GM19452 (cell line): ENCODE measurements around the gene SEMA6B.
"Not testable (repeated sequence)": the region's sequence is repeated elsewhere in the genome, so short reads cannot be mapped to it uniquely, and the experiment has no call there.

ENCODE experiments used
- ATAC-seq: cut with Tn5 transposase; IDR thresholded peaks from one replicate; pipeline ENCODE4 v1.9.1; 2021; ENCODE audit not compliant: unreplicated experiment

Gene SEMA6B

DNA sequence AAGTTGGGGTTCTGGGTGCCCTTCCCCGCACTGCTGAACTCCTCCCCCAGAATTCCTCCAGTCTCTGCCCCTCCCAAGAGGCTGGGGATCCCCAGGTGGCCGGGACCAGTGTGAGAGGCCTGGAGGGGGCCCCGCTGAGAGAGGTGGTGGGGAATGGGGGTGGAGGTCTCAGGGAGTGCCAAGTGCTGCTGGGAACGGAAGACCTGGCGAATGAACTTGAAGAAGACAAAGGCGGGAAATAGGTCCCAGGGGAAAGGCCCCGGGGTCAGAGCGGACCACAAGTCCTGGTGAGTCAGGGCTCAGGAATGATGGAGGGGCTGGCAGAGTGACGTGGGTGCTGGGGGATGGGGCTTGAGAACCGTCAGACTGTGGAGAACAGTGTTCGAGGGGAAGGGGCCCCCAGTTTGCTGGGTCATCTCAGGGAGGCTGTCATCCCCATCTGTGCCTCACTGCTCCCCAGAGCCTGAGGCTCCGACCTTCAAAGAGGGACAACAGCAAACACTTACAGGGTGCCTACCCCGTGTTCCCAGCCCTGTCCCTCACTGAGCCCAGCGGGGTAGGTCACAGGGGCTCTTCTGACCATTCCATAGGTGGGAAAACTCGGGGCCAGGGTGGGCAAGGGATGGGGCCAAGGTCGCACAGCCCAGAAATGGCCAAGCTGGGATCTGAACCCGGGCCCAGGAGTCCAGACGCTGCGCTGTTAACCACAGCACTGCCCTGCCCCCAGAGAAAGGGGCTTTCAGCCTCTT lies 16.0 kb upstream of the SEMA6B start:
- no peak for ATAC-seq

DNA sequence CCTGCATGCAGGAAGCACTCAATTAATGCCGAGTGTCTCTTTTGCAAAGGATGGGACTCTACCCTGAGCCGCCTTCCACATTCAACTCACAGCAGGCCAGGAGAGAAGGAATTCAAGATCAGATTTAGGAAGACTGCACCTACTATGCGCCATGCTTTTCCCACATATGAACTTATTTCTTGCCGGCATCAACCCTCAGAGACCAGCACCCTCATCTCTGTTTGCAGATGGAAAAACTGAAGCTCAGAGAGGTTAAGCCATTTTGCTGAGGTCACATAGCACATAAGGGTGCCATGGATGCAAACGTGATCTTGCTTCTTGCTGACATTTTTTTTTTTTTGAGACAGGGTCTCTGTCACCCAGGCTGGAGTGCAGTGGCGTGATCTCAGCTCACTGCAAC lies 14.2 kb upstream of the SEMA6B start:
- ATAC-seq, result no peak

DNA sequence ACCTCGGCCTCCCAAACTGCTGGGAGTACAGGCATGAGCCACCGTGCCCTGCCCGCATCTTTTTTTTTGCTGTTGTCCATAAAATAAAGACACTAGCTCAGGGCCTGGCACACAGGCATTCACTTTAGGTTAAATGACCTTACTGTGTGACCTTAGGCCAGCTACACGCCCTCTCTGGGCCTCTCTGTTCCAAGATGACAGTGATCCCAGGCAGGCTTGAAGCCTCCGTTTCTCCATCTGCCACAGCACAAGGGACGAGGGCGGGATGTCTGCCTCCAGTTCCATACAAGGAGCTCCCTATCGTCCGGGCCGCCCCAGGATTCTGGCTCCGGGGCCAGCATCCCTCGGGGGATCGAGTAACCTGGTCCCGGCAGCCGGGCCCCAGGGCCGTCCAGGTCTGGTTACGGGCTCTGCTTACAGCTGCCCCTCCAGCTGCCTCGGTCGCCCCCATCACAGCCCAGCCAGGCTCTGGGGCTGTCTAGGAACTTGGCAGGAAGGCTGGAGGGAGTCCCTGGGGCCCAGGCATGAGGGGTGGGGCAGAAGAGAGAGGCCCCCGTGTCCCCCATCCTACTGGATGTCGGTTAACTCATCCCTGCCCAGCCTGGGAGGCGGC lies 11.9 kb upstream of the SEMA6B start:
- ATAC-seq, result no peak

DNA sequence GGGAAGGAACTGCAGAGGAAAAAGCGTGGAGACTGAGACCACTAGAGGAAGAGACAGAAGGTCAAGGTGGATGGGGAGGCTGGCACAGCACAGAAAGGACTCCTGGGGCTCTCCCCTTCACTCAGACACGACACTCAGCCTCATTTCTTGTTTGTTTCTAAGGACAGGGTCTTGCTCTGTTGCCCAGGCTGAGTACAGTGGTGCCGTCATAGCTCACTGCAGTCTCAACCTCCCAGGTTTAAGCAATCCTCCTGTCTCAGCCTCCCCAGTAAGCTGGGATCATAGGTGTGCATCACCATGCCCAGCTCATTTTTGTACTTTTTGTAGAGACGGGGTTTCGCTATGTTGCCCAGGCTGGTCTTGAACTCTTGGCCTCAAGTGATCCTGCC lies 11.4 kb upstream of the SEMA6B start:
- ATAC-seq, result no peak

DNA sequence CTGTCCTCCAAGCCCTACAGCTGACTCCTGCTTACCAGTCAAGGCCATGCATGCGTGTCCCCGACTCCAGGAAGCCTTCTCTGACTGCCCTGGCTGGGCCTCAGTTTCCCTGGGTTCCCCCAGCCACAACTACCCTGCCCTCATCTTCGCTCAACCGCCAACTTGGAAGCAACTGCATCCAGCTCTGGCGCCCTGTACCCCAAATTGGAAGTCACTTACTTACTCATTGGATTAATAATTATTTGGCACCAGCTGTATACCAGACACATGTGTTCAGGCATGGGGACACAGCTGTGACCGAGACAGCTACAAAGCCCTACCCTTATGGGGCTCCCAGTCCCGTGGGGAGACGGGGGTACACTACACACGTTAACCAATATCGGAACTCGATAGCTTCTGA lies 10.9 kb upstream of the SEMA6B start:
- ATAC-seq, result no peak

DNA sequence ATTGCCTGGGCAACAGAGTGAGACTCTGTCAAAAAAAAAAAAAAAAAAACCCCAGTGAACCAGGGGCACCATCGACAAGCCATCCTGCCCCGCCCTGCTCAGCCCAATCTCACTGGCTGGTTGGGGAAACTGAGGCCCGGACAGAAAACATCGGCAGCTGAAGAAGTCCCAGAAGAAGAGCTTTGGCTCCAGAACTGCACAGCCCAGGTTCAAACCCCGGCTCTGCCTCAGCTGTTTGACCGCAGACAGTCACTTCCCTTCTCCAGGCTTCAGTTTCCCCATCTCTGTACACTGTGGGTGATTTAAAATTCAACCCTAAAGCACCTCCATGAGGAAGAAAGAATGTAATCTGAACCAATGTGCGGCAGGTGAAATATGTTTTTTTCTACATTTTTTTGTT lies 9.4 kb upstream of the SEMA6B start:
- no peak for ATAC-seq

DNA sequence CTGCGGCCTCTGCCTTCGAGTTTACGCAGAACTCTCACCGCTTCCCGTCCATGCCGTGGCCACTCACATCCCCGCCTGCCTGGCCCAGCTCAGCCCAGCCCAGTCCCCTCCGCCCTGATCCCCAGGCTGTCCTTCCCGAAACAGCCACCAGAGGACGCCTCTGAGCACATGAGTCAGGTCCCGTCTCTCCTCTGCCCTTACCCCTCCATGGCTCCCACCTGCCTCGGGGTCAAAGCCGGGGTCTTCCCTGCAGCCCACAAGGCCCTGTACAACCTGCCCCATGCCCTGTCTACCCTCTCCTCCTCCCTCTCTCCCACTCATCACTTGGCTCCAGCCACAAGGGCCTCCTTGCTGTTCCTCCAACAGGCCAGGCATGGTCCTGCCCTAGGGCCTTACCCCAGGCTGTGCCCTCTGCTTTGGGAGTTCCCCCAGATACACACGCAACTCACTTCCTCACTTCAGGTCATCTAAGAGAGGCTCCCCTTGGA lies 8.1 kb upstream of the SEMA6B start:
- no peak for ATAC-seq

DNA sequence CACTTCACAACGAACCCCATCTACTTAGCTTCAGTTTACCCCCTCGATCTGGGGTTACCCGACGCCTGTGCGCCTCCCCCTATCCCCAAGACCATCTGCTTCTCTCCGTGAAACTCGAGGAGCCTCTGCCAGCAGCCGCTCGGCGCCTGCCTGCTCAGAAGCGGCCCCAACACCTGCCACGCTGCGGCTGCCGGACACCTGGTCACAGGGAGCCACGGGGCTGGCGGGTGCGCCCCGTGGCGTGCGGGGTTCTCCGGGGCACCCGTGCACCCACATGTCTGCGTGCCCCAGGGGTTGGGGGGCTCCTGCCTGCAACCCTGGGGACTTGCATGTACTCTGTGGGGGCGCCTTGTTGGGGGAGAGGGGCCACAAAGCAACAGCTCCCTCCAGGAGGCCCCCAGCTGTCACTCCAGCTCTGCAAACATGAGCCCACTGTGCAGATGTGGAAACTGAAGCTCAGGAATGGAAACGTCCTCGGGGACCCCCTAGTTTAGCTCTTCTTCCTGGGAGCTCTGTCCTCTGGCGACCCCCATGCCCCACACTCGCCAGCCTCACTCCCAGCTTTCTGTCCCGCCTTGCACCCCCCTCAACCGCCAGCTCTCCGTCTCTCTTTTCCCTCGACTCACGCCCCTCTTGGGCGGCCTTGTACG lies 7.0 kb upstream of the SEMA6B start:
- ATAC-seq, result no peak

DNA sequence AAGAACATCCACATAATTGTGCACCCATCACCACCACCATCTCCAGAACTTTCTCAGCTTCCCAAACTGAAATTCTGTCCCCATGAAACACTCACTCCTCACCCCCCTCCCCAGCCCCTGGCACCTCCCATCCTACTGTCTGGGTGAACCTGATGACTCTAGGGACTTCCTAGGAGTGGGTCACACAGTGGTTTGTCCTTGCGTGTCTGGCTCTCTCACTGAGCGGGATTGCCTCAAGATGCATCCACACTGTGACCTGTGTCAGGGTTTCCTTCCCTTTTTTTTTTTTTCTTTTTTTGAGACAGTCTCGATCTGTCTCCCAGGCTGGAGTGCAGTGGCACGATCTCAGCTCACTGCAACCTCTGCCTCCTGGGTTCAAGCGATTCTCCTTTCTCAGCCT lies 4.1 kb upstream of the SEMA6B start:
- not testable (repeated sequence) for ATAC-seq

DNA sequence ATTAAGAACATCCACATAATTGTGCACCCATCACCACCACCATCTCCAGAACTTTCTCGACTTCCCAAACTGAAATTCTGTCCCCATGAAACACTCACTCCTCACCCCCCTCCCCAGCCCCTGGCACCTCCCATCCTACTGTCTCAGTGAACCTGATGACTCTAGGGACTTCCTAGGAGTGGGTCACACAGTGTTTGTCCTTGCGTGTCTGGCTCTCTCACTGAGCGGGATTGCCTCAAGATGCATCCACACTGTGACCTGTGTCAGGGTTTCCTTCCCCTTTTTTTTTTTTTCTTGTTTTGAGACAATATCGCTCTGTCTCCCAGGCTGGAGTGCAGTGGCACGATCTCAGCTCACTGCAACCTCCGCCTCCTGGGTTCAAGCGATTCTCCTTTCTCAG lies 2.6 kb upstream of the SEMA6B start:
- not testable (repeated sequence) for ATAC-seq

DNA sequence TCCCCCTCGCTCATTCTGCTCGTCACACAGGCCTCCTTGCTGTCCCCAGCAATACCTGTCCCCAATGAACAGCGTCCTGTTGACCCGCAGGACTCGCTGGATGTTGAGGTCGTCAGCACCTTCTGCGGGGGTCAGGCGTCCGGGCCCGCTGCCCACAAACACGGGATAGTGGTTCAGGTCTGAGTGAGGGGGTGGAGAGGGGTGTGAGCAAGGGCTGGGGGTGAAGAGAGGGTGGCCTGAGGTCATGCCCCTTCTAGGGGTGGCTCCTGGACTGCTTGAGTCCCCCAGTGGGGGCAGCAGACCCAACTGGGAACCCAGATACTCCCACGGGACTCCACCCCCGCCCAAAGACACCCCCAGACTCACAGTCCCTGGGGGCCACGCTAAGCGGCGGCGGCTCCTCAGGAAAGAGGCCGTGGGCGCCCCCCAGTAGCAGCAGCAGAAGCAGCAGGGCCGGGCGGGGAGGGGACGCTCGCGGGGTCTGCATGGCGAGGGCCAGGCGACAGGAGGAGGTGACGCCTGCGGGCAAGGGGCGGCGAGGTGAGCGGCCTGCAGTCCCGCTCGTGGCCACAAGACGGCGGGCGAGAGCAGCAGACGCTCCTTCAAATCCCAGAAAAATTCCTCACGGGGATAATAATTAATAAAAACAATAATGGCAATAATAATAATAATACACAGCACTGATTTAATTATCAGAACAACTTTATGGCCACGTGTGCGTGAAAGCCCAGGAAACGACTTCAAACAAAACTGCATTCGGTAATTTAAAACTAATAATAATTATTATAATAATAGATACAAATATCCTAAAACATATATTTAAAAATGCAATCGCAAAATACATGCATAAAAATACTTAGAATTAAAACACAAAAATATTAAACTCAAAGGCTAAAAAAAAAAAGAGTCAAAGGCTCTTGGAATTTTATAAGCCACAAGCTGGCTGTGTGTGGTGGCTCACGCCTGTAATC lies 1.2 kb downstream of the SEMA6B start:
- ATAC-seq, result no peak

DNA sequence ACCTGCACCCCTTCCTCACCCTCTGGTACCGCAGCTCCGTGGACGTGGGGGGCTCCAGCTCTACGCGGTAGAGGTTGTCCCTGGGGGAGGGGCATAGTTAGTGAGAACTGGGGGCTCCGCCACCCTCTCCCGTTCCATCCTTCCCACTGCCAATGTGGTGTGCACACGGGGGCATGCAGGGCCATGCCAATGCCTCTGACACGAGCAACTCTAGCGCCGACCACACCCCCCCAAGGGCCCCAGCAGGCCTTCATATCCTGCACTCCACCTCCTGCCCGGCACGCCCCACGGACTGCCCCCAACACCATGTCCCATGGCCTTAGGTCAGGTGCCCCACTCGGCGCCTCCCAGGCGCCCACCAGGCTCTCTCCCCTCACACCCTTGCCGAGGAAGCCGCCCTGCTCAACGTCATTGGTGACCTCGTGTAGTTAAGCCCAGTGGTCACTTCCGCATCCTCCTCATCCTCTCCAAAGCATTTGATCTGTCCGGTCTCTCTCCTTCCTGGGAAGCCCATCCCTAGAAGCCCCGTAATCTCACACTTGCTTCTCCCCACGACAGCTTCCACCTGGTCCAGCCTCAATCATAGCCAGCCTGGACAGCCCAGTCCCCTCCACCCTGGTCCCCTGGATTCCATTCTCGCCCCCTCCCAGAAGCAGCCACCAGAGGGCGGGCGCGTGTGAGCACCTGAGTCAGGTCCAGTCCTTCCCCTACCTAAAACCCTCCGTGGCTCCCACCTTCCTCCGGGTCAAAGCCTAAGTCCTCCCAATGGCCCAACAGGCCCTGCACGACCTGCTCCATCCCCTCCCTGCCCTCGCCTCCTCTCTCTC lies 2.1 kb downstream of the SEMA6B start:
- ATAC-seq, result no peak

DNA sequence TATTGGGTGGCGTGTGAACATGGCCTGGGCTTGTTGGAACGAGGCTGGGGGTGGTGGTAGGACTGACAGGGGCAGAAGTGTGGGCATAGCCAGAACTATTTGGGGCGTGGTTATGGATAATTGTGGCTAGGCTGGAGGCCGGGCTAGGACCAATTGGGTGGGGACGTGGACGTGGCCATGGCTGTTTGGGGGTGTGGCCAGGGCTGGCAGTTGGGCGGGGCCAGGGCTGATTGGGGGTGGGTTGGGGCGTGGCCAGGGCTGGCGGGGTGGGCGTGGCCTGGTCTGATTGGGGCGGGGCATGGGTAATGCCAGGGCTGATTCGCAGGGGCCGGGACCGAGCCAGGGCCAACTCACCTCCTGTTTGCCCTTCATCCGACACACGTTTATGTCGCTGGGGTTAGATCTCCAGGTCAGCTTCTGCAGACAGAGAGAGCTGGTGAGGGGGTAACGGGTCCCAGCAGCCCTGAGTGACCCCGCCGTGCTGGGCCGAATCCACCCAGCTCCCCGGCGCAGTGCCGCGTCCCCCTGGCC lies 2.8 kb downstream of the SEMA6B start:
- no peak for ATAC-seq

DNA sequence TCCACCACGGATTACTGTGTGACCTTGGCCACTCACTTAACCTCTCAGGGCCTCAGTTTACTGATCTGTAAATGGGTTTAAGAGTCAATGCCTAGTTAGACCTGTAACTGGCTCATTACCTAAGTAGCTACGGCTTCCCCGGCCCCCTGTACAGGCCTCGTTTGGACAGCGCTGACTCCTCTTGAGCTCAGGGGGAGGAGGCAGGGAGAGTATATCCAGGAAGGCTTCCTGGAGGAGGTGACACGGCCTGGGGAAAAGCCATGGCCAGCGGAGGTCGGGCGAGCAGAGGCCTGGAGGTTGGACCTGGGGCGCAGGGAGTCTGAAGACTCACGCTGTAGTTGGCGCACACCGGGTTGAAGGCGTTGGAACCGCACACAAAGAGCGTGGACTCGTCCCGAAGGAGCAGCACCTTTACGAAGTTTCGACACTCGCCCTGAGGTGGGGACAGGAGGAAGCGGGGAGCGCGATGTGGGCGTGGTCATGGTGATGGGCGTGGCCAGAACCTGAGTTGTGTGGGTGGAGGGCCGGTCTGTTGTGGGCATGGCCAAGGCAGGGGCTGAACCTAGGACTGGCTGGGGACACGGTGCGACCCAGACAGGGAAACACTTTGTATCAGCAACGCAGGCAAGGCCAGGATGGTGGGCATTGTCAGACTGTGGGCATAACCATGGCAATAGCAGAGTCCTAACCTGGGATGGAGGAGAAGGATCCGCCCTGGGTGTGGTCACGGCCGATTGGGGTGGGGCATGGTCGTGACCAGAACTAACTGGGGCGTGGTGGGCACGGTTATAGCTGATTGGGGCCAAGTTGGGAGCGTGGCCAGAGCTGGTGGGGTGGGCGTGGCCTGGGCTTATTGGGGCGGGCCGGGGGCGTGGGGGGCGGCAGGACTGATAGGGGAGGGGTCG lies 3.6 kb downstream of the SEMA6B start:
- no peak for ATAC-seq

DNA sequence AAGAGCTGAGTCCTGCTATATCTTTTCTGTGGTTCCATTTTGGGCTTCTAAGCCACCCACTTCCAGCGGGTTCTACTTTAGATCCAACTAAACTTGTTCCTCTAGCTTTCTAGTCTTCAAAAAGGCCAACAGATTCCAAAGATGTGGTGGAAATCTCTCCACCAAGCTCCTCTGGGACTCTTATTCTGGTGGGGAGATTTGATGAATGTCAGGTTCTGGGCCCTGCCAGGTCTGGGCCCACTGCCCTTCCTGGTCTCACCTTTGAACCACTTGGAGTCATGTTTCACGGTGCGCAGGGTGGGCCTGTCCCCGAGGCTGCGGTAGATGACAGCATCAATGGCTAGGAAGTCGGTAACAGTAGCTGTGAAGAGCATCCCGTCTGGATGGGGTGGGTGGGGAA lies 4.8 kb downstream of the SEMA6B start:
- no peak for ATAC-seq

DNA sequence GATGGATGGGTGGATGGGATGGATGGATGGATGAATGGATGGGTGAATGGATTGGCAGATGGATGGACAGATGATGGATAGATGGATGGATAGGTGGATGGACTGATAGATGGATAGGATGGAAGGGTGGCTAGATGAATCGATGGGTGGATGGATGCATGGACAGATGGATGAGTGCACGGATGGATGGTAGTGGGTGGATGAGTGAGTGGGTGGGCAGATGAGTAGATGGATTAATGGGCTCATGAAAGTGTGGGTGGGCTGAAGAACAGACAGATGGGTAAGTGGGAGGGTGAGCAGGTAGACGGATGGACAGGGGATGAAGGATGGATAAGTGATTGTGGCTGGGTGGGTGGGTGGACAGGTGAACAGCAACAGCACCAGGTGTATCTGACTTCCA lies 5.7 kb downstream of the SEMA6B start:
- ATAC-seq, result no peak

DNA sequence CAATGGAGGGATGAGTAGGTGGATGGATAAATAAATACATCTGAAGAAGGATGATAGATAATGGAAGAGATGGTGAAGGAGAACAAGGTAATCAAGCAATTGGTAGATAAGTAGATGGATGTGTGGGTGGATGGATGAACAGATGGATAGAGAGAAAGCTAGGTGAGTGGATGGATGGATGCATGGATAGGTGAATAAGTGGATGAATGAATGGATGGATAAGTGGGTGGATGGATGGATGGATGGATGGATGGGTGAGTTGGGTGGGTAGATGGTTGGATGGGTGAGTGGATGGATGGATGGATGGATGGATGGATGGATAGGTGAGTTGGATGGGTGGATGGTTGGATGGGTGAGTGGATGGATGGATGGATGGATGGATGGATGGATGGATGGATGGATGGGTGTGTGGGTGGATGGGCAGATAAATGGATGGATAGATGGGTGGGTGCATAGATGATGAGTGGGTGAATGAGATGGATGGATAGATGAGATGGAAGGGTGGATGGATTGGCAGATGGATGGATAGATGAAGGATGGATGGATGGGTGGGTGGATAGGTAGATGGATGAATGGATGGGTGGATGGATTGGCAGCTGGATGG lies 6.3 kb downstream of the SEMA6B start:
- ATAC-seq, result no peak

DNA sequence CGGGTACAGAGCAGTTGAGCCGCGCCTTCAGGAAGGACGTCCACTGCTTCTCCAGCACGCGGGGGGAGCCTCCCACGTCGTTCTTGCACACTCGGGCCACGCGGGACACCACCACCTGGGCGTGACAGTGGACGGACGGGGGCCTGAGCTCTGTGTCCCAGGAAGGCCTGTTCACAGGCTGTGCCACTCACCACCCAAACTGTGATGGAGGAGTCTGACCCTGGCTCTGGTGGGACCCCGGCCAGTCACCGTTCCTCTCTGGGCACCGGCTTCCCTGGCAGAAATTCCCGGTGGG lies 7.0 kb downstream of the SEMA6B start:
- no peak for ATAC-seq
